ENCODE results near the gene FAM98A.

DNA sequence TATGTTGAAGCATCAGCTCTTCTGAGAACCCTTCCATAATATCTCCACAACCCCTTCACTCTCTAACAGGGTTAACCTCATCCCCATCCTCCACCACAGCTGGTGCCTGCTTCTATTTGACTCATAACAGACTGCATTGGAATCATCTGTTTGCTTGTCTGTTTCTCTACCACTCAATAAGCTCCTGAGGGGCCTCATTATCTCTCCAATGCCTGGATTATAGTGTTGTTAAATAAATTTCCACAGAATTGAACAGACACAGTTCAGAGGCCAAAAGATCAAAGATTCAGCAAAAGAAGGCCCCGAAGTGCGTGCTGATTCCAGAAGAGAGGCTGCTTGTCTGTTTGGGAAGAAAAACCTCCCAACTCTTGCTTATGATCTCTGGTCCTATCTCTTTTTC is 33.7 kb upstream of the FAM98A start:
- TF ChIP-seq, protein P1, sequence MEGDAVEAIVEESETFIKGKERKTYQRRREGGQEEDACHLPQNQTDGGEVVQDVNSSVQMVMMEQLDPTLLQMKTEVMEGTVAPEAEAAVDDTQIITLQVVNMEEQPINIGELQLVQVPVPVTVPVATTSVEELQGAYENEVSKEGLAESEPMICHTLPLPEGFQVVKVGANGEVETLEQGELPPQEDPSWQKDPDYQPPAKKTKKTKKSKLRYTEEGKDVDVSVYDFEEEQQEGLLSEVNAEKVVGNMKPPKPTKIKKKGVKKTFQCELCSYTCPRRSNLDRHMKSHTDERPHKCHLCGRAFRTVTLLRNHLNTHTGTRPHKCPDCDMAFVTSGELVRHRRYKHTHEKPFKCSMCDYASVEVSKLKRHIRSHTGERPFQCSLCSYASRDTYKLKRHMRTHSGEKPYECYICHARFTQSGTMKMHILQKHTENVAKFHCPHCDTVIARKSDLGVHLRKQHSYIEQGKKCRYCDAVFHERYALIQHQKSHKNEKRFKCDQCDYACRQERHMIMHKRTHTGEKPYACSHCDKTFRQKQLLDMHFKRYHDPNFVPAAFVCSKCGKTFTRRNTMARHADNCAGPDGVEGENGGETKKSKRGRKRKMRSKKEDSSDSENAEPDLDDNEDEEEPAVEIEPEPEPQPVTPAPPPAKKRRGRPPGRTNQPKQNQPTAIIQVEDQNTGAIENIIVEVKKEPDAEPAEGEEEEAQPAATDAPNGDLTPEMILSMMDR (IDR thresholded peaks at IDR 0.05): no peak
- no peak for TF ChIP-seq ZNF232 (CRISPR knock-in tag; IDR thresholded peaks at IDR 0.05)
- no peak for TF ChIP-seq NFYB (CRISPR knock-in tag; conservative IDR thresholded peaks at IDR 0.05; ENCODE audit: low read depth)
- no peak for TF ChIP-seq FOXK1 (CRISPR knock-in tag; IDR thresholded peaks at IDR 0.05)
- no peak for TF ChIP-seq CBFB (CRISPR knock-in tag; IDR thresholded peaks at IDR 0.05; ENCODE audit: low read depth)
- no peak for TF ChIP-seq ZNF396 (CRISPR knock-in tag; IDR thresholded peaks at IDR 0.05; ENCODE audit: borderline replicate concordance)
- TF ChIP-seq, protein P2, sequence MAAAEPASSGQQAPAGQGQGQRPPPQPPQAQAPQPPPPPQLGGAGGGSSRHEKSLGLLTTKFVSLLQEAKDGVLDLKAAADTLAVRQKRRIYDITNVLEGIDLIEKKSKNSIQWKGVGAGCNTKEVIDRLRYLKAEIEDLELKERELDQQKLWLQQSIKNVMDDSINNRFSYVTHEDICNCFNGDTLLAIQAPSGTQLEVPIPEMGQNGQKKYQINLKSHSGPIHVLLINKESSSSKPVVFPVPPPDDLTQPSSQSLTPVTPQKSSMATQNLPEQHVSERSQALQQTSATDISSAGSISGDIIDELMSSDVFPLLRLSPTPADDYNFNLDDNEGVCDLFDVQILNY (CRISPR knock-in tag; IDR thresholded peaks at IDR 0.05): no peak
- TF ChIP-seq TCF7 (CRISPR knock-in tag; IDR thresholded peaks at IDR 0.05; ENCODE audit: low read depth): no peak
- TF ChIP-seq NR2C2 (CRISPR knock-in tag; IDR thresholded peaks at IDR 0.05): no peak
- TF ChIP-seq, protein P3, sequence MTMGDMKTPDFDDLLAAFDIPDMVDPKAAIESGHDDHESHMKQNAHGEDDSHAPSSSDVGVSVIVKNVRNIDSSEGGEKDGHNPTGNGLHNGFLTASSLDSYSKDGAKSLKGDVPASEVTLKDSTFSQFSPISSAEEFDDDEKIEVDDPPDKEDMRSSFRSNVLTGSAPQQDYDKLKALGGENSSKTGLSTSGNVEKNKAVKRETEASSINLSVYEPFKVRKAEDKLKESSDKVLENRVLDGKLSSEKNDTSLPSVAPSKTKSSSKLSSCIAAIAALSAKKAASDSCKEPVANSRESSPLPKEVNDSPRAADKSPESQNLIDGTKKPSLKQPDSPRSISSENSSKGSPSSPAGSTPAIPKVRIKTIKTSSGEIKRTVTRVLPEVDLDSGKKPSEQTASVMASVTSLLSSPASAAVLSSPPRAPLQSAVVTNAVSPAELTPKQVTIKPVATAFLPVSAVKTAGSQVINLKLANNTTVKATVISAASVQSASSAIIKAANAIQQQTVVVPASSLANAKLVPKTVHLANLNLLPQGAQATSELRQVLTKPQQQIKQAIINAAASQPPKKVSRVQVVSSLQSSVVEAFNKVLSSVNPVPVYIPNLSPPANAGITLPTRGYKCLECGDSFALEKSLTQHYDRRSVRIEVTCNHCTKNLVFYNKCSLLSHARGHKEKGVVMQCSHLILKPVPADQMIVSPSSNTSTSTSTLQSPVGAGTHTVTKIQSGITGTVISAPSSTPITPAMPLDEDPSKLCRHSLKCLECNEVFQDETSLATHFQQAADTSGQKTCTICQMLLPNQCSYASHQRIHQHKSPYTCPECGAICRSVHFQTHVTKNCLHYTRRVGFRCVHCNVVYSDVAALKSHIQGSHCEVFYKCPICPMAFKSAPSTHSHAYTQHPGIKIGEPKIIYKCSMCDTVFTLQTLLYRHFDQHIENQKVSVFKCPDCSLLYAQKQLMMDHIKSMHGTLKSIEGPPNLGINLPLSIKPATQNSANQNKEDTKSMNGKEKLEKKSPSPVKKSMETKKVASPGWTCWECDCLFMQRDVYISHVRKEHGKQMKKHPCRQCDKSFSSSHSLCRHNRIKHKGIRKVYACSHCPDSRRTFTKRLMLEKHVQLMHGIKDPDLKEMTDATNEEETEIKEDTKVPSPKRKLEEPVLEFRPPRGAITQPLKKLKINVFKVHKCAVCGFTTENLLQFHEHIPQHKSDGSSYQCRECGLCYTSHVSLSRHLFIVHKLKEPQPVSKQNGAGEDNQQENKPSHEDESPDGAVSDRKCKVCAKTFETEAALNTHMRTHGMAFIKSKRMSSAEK (CRISPR knock-in tag; IDR thresholded peaks at IDR 0.05; ENCODE audit: borderline replicate concordance): no peak

All from WTC11 (cell line).